BE2C (cell line): ENCODE measurements around the gene MKRN1.
"Not testable (repeated sequence)": the region's sequence is repeated elsewhere in the genome, so short reads cannot be mapped to it uniquely, and the experiment has no call there.

Source experiments
- DNase-seq: peaks from one replicate; pipeline ENCODE4 v3.0.0-alpha.2; 2020
- H3K27me3 ChIP-seq: fragments of 250-450 bp; sonication (Bioruptor Pico); 2 replicates; pipeline ENCODE4 v1.5.1; 2020; ENCODE audit warnings: mild to moderate bottlenecking
- H3K36me3 ChIP-seq: fragments of 250-450 bp; sonication (Bioruptor Pico); 2 replicates; pipeline ENCODE4 v1.5.1; 2020; ENCODE audit warnings: mild to moderate bottlenecking
- H3K4me1 ChIP-seq: fragments of 250-450 bp; sonication (Bioruptor Pico); 2 replicates; pipeline ENCODE4 v1.5.1; 2020
- H3K4me3 ChIP-seq: 2 replicates; pipeline ENCODE4 v1.5.1; 2011; ENCODE audit warnings: low read depth, low read length
- H3K9me3 ChIP-seq: fragments of 250-450 bp; sonication (Bioruptor Pico); 2 replicates; pipeline ENCODE4 v1.5.1; 2020
- CTCF ChIP-seq: IDR thresholded peaks from 2 replicates; pipeline ENCODE4 v1.5.1; 2012; ENCODE audit warnings: mild to moderate bottlenecking, low read depth, low read length

The MKRN1 gene

GRCh38 chr7:140417456-140418155 lies 61.7 kb downstream of the MKRN1 start:
- Histone ChIP-seq H3K4me1 (no peaks in the 10 kb centered on the region), H3K9me3 (no peaks in the 10 kb centered on the region), H3K36me3 (no peaks in the 10 kb centered on the region), H3K4me3 (no peak overlapping the region), H3K27me3 (no peaks in the 10 kb centered on the region)
- DNase-seq: no peak
- no peak for TF ChIP-seq CTCF

GRCh38 chr7:140416560-140416959 lies 62.7 kb downstream of the MKRN1 start:
- H3K36me3 ChIP-seq: no peaks in the 10 kb centered on the region
- no peak for DNase-seq
- H3K9me3 ChIP-seq: no peaks in the 10 kb centered on the region
- no peak for TF ChIP-seq CTCF
- H3K27me3 ChIP-seq: no peaks in the 10 kb centered on the region
- H3K4me1 ChIP-seq: no peaks in the 10 kb centered on the region
- H3K4me3 ChIP-seq: no peak overlapping the region

- not testable (repeated sequence) for DNase-seq, H3K27me3 ChIP-seq, H3K9me3 ChIP-seq, H3K36me3 ChIP-seq, H3K4me1 ChIP-seq, H3K4me3 ChIP-seq
These were observed 63.5 kb downstream of the MKRN1 start for GRCh38 chr7:140415816-140416215.

GRCh38 chr7:140415361-140415760 lies 63.9 kb downstream of the MKRN1 start:
- H3K36me3 ChIP-seq: no peaks in the 10 kb centered on the region
- H3K4me1 ChIP-seq: no peaks in the 10 kb centered on the region
- no peaks in the 10 kb centered on the region for H3K27me3 ChIP-seq
- H3K9me3 ChIP-seq: no peaks in the 10 kb centered on the region
- no peak for DNase-seq
- H3K4me3 ChIP-seq: no peak overlapping the region
- no peak for TF ChIP-seq CTCF

- peaks cover 6% of the 10 kb centered on the region for H3K27me3 ChIP-seq
- no peaks in the 10 kb centered on the region for H3K4me1 ChIP-seq
- TF ChIP-seq CTCF: no peak
- no peak overlapping the region for H3K4me3 ChIP-seq
- H3K36me3 ChIP-seq: no peaks in the 10 kb centered on the region
- H3K9me3 ChIP-seq: no peaks in the 10 kb centered on the region
- DNase-seq: no peak
These were observed 74.7 kb downstream of the MKRN1 start for GRCh38 chr7:140404565-140405065.

GRCh38 chr7:140403878-140404564 lies 75.3 kb downstream of the MKRN1 start, which contains the start of gene RAB19:
TSS of gene RAB19 (plus strand) at chr7:140404058. CDS start at chr7:140407647, 3,589 bp downstream.
- no peak for DNase-seq
- peaks cover 12% of the 10 kb centered on the region for H3K27me3 ChIP-seq
- no peak for TF ChIP-seq CTCF
- H3K36me3 ChIP-seq: no peaks in the 10 kb centered on the region
- H3K4me3 ChIP-seq: no peak within 1 kb of the TSS
- H3K9me3 ChIP-seq: no peaks in the 10 kb centered on the region
- H3K4me1 ChIP-seq: no peaks in the 10 kb centered on the region
